IPS-15b (cell line): Measurements from ENCODE around the gene STRAP.
"Not testable (repeated sequence)": the region's sequence is repeated elsewhere in the genome, so short reads cannot be mapped to it uniquely, and the experiment has no call there.

Source experiments
- H3K27me3 ChIP-seq: one replicate; pipeline ENCODE4 v1.6.1; 2013; ENCODE audit warnings: low read length; ENCODE audit not compliant: control insufficient read depth, insufficient read depth
- H3K36me3 ChIP-seq: one replicate; pipeline ENCODE4 v1.6.1; 2013; ENCODE audit warnings: low read length; ENCODE audit not compliant: control insufficient read depth, insufficient read depth
- H3K4me1 ChIP-seq: one replicate; pipeline ENCODE4 v1.6.1; 2013; ENCODE audit warnings: mild to moderate bottlenecking, low read length; ENCODE audit not compliant: control insufficient read depth, insufficient read depth
- H3K4me3 ChIP-seq: one replicate; pipeline ENCODE4 v1.5.1; 2013; ENCODE audit warnings: low read depth, low read length
- H3K9ac ChIP-seq: one replicate; pipeline ENCODE4 v1.6.1; 2013; ENCODE audit warnings: low read depth, mild to moderate bottlenecking, low read length
- H3K9me3 ChIP-seq: one replicate; pipeline ENCODE4 v1.6.1; 2013; ENCODE audit warnings: mild to moderate bottlenecking, low read length; ENCODE audit not compliant: control insufficient read depth, insufficient read depth

The STRAP gene

DNA sequence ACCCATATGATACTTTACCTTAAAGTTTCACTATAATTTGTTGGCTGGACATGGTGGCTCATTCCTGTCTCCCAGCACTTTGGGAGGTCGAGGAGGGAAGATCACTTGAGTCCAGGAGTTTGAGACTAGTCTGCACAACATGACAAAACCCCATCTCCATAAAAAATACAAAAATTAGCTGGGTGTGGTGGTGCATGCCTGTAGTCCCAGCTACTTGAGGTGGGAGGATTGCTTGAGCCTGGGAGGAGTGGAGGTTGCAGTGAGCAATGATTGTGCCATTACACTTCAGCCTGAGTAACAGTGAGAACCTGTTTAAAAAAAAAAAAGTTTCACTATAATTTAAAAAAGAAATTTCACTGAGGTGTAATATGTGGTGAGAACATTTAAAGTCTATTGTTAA lies 50.1 kb downstream of the STRAP start:
- H3K4me1 ChIP-seq, result peaks cover 7% of the 10 kb centered on the region
- H3K27me3 ChIP-seq, result no peaks in the 10 kb centered on the region
- H3K9ac ChIP-seq, result no peak overlapping the region
- H3K36me3 ChIP-seq, result no peaks in the 10 kb centered on the region
- no peaks in the 10 kb centered on the region for H3K9me3 ChIP-seq
- no peak overlapping the region for H3K4me3 ChIP-seq

DNA sequence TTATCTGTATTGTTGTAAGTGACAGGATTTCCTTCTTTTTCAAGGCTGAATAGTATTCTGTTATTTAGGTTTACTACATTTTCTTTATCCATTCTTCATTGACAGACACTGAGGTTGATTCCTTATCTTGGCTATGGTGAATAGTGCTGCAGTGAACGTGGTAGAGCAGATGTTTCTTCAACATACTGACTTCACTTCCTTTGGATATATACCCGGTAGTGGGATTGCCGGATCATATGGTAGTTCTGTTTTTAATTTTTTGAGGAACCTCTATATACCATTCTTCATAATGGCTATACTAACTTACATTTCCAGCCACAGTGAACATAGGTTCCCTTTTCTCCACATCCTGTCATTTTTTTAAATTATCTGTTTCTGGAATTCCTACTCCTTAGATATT lies 50.8 kb downstream of the STRAP start:
- Histone ChIP-seq H3K9ac (no peak overlapping the region), H3K27me3 (no peaks in the 10 kb centered on the region), H3K9me3 (no peaks in the 10 kb centered on the region), H3K36me3 (no peaks in the 10 kb centered on the region), H3K4me1 (peaks cover 7% of the 10 kb centered on the region), H3K4me3 (no peak overlapping the region)

DNA sequence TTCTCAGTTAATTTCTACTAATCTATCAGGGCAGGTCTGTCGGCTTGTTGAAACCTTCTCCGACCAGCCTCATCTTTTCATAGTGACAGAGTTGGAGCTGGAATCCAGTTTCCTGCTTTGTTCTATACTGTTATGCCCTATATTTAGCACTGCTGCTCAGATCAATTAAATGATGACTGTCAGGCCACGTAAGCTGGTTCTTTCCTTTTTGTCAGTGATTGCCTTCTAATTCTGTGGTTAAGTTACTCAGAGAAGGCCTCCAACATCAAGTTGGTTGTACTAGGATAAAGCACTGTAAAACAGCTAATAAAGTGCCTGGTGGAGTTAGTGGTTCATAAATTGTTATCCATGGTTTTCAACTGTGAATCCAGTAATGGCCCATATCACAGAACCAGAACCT lies 51.6 kb downstream of the STRAP start:
- Histone ChIP-seq H3K27me3 (no peaks in the 10 kb centered on the region), H3K4me1 (peaks cover 6% of the 10 kb centered on the region), H3K9ac (no peak overlapping the region), H3K4me3 (no peak overlapping the region), H3K36me3 (no peaks in the 10 kb centered on the region), H3K9me3 (no peaks in the 10 kb centered on the region)

DNA sequence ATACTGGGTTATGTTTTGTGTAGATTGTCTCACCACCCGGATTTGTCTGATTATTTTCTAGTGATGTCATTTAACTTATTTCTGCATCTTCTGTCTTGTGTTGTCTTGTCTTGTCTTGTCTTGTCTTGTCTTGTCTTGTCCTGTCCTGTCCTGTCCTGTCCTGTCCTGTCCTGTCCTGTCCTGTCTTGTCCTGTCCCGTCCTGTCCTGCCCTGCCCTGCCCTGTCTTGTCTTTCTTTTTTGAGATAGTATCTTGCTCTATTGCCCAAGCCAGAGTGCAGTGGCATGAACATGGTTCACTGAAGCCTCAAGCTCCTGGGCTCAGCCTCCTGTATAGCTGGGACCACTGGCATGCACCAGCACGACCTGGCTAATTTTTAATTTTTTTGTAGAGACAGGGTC lies 54.6 kb downstream of the STRAP start:
- H3K36me3 ChIP-seq, result no peaks in the 10 kb centered on the region
- no peak overlapping the region for H3K4me3 ChIP-seq
- H3K9ac ChIP-seq, result no peak overlapping the region
- H3K9me3 ChIP-seq, result no peaks in the 10 kb centered on the region
- no peaks in the 10 kb centered on the region for H3K27me3 ChIP-seq
- no peaks in the 10 kb centered on the region for H3K4me1 ChIP-seq

DNA sequence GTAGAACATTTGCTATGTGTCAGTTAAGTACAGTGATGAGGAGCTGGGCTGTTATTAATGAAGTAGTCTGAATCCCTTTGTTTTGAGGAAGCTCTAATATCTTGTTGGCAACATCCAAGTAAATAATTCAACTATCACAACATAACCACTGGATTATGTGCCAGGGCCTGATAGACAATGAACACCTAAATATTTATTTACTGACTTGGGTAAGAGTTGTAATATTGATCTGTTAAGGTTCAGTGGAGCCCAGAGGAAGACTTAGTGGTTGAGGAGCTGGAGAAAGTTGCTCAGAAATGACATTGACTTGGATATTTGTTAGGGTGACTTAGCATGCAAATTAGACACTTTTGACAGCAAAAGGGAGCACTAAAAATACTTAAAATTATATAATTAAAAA lies 55.7 kb downstream of the STRAP start:
- Histone ChIP-seq H3K27me3 (no peaks in the 10 kb centered on the region), H3K36me3 (no peaks in the 10 kb centered on the region), H3K4me3 (no peak overlapping the region), H3K4me1 (no peaks in the 10 kb centered on the region), H3K9ac (no peak overlapping the region), H3K9me3 (no peaks in the 10 kb centered on the region)

DNA sequence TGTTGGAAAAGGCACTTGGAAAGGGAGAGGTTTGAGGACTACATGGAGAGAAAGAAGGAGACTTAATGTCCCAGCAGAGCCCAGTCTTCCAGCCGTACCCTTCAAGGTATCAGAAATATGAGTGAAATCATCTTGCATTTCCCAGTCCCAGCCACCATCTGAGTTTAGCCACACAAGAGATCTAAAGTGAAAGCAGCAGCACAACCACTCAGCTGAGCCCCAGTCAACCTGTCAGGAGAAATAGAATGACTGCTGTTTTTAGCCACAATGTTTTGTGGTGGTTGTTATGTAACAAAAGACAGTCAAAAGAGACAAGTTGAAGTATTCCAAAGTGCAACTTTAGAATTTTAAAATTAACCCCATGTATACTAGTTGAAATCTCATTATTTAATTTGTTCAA lies 56.9 kb downstream of the STRAP start:
- Histone ChIP-seq H3K9me3 (no peaks in the 10 kb centered on the region), H3K9ac (no peak overlapping the region), H3K4me1 (no peaks in the 10 kb centered on the region)

DNA sequence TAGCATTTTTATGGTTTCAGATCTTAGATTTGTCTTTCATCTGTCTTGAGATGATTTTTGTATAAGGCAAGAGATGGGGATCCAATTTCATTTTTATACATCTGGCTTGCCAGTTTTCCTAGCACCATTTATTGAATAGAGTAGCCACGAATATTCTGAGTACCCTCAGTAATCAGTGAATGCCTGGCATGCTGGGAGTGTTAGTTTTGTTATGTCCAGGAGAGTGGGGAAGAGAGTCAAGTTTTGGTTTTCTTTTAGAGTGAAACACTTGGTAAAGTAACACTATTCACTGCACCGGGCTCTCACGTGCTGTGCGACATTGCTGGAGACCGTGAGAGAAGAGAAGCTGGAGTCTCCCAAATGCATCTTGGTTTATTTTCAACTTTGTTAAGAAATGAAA lies 60.3 kb downstream of the STRAP start:
- Histone ChIP-seq H3K27me3 (no peaks in the 10 kb centered on the region), H3K36me3 (no peaks in the 10 kb centered on the region), H3K4me3 (no peak overlapping the region), H3K9ac (no peak overlapping the region), H3K4me1 (no peaks in the 10 kb centered on the region), H3K9me3 (no peaks in the 10 kb centered on the region)

More for the DNA sequence above, 56.9 kb downstream of the STRAP start:
- Histone ChIP-seq H3K4me3 (no peak overlapping the region), H3K27me3 (no peaks in the 10 kb centered on the region), H3K36me3 (no peaks in the 10 kb centered on the region)

DNA sequence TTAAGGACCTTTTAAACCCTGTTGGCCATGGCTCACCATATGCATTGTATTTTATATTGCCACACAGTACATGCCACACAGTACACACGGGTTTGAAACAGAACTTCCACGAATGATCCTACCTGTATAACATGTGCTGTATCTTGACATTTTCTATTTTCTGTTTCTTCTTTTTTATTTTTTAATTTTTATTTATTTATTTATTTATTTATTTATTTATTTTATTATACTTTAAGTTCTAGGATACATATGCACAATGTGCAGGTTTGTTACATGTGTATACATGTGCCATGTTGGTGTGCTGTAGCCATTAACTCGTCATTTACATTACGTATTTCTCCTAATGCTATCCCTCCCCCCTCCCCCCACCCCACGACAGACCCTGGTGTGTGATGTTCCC lies 61.3 kb downstream of the STRAP start:
- H3K4me3 ChIP-seq, H3K9me3 ChIP-seq, H3K4me1 ChIP-seq: not testable (repeated sequence)

DNA sequence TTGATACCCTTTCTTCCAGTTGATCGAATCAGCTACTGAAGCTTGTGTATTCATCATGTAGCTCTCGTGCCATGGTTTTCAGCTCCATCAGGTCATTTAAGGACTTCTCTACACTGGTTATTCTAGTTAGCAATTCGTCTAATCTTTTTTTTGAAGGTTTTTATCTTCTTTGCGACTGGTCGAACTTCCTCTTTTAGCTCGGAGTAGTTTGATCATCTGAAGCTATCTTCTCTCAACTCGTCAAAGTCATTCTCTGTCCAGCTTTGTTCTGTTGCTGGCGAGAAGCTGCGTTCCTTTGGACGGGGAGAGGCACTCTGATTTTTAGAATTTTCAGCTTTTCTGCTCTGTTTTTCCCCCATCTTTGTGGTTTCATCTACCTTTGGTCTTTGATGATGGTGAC lies 66.3 kb downstream of the STRAP start:
- not testable (repeated sequence) for H3K4me1 ChIP-seq, H3K4me3 ChIP-seq, H3K27me3 ChIP-seq, H3K9ac ChIP-seq, H3K9me3 ChIP-seq, H3K36me3 ChIP-seq

More for the DNA sequence above, 61.3 kb downstream of the STRAP start:
- H3K27me3 ChIP-seq, H3K9ac ChIP-seq, H3K36me3 ChIP-seq: not testable (repeated sequence)
